Hepatocyte (in vitro differentiated cells): ENCODE measurements around the gene GPANK1. TPM values are rescaled to one million over a fixed set of nuclear protein-coding genes. Genes with fewer than 3 reads are reported as not detected.

Source experiments
- DNase-seq: peaks from one replicate; pipeline ENCODE4 v3.0.0-alpha.2; 2016; ENCODE audit warnings: low spot score
- H2AFZ ChIP-seq: fragments of 200-600 bp; sonication (generic); 2 replicates; pipeline ENCODE4 v1.6.0; 2016; ENCODE audit warnings: antibody characterized with exemption, mild to moderate bottlenecking
- H3K27ac ChIP-seq: fragments of 200-600 bp; sonication (generic); 2 replicates; pipeline ENCODE4 v1.5.1; 2016; ENCODE audit warnings: mild to moderate bottlenecking
- H3K27me3 ChIP-seq: fragments of 200-600 bp; sonication (generic); 2 replicates; pipeline ENCODE4 v1.6.1; 2016
- H3K36me3 ChIP-seq: fragments of 200-600 bp; sonication (generic); replicated peaks from 2 replicates; pipeline ENCODE4 v1.5.1; 2016; ENCODE audit warnings: low read depth; ENCODE audit not compliant: insufficient read depth
- H3K4me1 ChIP-seq: fragments of 200-600 bp; sonication (generic); 2 replicates; pipeline ENCODE4 v1.5.1; 2016; ENCODE audit warnings: mild to moderate bottlenecking, moderate library complexity; ENCODE audit not compliant: insufficient read depth
- H3K4me2 ChIP-seq: fragments of 200-600 bp; sonication (generic); 2 replicates; pipeline ENCODE4 v1.6.0; 2016
- H3K4me3 ChIP-seq: fragments of 200-600 bp; sonication (generic); 2 replicates; pipeline ENCODE4 v1.5.1; 2016; ENCODE audit warnings: mild to moderate bottlenecking
- H3K79me2 ChIP-seq: fragments of 200-600 bp; sonication (generic); 2 replicates; pipeline ENCODE4 v1.6.0; 2017; ENCODE audit warnings: mild to moderate bottlenecking
- H3K9me2 ChIP-seq: fragments of 200-600 bp; sonication (generic); replicated peaks from 2 replicates; pipeline ENCODE4 v1.6.0; 2017; ENCODE audit warnings: mild to moderate bottlenecking; ENCODE audit not compliant: insufficient read depth
- H3K9me3 ChIP-seq: fragments of 200-600 bp; sonication (generic); 2 replicates; pipeline ENCODE4 v1.5.1; 2016; ENCODE audit warnings: low read depth, mild to moderate bottlenecking
- H4K20me1 ChIP-seq: fragments of 200-600 bp; sonication (generic); 2 replicates; pipeline ENCODE4 v1.6.0; 2016; ENCODE audit warnings: mild to moderate bottlenecking; ENCODE audit not compliant: insufficient read depth, poor library complexity, severe bottlenecking
- EZH2 ChIP-seq: fragments of 200-600 bp; sonication (generic); IDR thresholded peaks from 2 replicates; pipeline ENCODE4 v1.6.1; 2016; ENCODE audit warnings: antibody characterized with exemption, mild to moderate bottlenecking, borderline replicate concordance
- EZH2phosphoT487 ChIP-seq: fragments of 200-600 bp; sonication (generic); IDR thresholded peaks from one replicate; pipeline ENCODE4 v1.6.1; 2018; ENCODE audit warnings: antibody characterized with exemption, mild to moderate bottlenecking, low read depth, moderate library complexity; ENCODE audit not compliant: unreplicated experiment, severe bottlenecking
- WGBS: methylation state at CpG from one replicate; pipeline ENCODE4 v1.1.6; 2016; ENCODE audit warnings: low lambda C conversion rate; ENCODE audit errors: missing lambda C conversion rate; 5-methylcytosine and 5-hydroxymethylcytosine counted together
- polyA plus RNA-seq: library from polyadenylated mRNA; unstranded; fragments of >200 nt; fragmentation: Nextera tagmentation; extraction: Ambion mirVana; gene quantifications from 2 replicates; pipeline ENCODE4 v1.2.1, GENCODE V29; 2016
- total RNA-seq: library from RNA; depleted of rRNA; stranded (reverse); fragments of >200 nt; gene quantifications from 2 replicates; pipeline ENCODE4 v1.2.3, GENCODE V29; 2014
- TF ChIP-seq, protein P1 (sequence below): fragments of 200-600 bp; sonication (generic); IDR thresholded peaks from 2 replicates; pipeline ENCODE4 v1.5.1; 2016; ENCODE audit warnings: antibody characterized with exemption, mild to moderate bottlenecking; ENCODE audit not compliant: poor library complexity

The GPANK1 gene
- total and polyA plus RNA-seq, 2 experiments from 2014 or later: 18.1 to 23.8 TPM

DNA sequence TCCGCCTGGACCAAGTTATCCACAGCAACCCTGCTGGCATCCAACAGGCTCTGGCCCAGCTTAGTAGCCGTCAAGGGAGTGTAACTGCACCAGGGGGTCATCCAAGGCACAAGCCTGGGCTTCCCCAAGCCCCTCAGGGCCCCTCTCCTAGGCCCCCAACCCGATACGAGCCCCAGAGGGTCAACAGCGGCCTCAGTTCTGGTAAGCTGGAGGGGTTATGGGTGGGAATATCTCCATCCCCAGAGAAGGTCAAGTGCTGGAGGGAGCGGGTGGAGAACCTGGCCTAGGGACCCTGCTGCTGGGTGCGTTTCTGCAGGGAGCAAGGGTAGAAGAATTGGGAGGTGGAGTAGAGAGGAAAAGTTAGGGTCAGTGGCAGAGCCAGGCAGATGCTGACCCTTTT, 31.4 kb downstream of the GPANK1 start:
- Histone ChIP-seq H4K20me1 (peaks cover 7% of the 10 kb centered on the region), H3K9me2 (no peaks in the 10 kb centered on the region), H3K4me3 (no peak overlapping the region), H3K36me3 (no peaks in the 10 kb centered on the region), H3K79me2 (peaks cover 6% of the 10 kb centered on the region), H3K4me1 (no peaks in the 10 kb centered on the region), H3K9me3 (no peaks in the 10 kb centered on the region), H3K4me2 (no peak overlapping the region), H2AFZ (no peak overlapping the region), H3K27ac (no peak overlapping the region), H3K27me3 (no peaks in the 10 kb centered on the region)
- TF ChIP-seq, protein P1, sequence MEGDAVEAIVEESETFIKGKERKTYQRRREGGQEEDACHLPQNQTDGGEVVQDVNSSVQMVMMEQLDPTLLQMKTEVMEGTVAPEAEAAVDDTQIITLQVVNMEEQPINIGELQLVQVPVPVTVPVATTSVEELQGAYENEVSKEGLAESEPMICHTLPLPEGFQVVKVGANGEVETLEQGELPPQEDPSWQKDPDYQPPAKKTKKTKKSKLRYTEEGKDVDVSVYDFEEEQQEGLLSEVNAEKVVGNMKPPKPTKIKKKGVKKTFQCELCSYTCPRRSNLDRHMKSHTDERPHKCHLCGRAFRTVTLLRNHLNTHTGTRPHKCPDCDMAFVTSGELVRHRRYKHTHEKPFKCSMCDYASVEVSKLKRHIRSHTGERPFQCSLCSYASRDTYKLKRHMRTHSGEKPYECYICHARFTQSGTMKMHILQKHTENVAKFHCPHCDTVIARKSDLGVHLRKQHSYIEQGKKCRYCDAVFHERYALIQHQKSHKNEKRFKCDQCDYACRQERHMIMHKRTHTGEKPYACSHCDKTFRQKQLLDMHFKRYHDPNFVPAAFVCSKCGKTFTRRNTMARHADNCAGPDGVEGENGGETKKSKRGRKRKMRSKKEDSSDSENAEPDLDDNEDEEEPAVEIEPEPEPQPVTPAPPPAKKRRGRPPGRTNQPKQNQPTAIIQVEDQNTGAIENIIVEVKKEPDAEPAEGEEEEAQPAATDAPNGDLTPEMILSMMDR: no peak
- no peak for TF ChIP-seq EZH2phosphoT487
- TF ChIP-seq EZH2: no peak
- DNase-seq: no peak
- WGBS: 91% methylated on average over 7 of the region's 7 CpGs

GRCh38 chr6:31632279-31632946, 32.4 kb downstream of the GPANK1 start:
- Histone ChIP-seq H3K9me3 (no peaks in the 10 kb centered on the region), H3K36me3 (no peaks in the 10 kb centered on the region), H3K9me2 (no peaks in the 10 kb centered on the region), H3K27me3 (no peaks in the 10 kb centered on the region), H3K4me1 (no peaks in the 10 kb centered on the region), H4K20me1 (peaks cover 9% of the 10 kb centered on the region), H3K27ac (no peak overlapping the region), H2AFZ (no peak overlapping the region), H3K4me2 (no peak overlapping the region), H3K79me2 (peaks cover 6% of the 10 kb centered on the region), H3K4me3 (no peak overlapping the region)
- no peak for TF ChIP-seq EZH2phosphoT487
- DNase-seq: no peak
- 97% methylated on average over 26 of the region's 26 CpGs for WGBS

DNA sequence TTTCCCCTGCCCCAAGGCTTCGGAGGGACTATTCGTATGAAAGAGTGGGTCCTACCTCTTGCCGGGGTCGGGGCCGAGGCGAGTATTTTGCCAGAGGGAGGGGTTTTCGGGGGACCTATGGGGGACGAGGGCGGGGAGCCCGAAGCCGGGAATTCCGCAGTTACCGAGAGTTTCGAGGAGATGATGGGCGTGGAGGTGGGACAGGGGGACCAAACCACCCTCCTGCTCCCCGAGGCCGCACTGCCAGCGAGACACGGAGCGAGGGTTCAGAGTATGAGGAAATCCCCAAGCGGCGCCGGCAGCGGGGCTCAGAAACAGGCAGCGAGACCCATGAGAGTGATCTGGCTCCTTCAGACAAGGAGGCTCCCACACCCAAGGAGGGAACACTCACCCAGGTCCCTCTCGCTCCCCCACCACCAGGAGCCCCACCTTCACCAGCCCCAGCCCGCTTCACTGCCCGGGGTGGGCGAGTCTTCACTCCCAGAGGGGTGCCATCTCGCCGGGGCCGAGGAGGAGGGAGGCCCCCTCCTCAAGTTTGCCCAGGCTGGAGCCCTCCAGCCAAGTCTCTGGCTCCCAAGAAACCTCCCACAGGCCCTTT, 33.0 kb downstream of the GPANK1 start:
- H2AFZ ChIP-seq: no peak overlapping the region
- H3K27ac ChIP-seq: no peak overlapping the region
- peaks cover 7% of the 10 kb centered on the region for H3K79me2 ChIP-seq
- H3K9me3 ChIP-seq: no peaks in the 10 kb centered on the region
- H3K4me3 ChIP-seq: no peak overlapping the region
- no peak overlapping the region for H3K4me2 ChIP-seq
- peaks cover 9% of the 10 kb centered on the region for H4K20me1 ChIP-seq
- no peak for TF ChIP-seq EZH2
- TF ChIP-seq EZH2phosphoT487: no peak
- TF ChIP-seq, protein P1: no peak
- H3K36me3 ChIP-seq: no peaks in the 10 kb centered on the region
- H3K27me3 ChIP-seq: no peaks in the 10 kb centered on the region
- whole genome bisulfite sequencing: 98% methylated on average over 15 of the region's 32 CpGs
- DNase-seq: no peak
- H3K4me1 ChIP-seq: no peaks in the 10 kb centered on the region
- no peaks in the 10 kb centered on the region for H3K9me2 ChIP-seq

- peaks cover 9% of the 10 kb centered on the region for H4K20me1 ChIP-seq
- no peak for TF ChIP-seq EZH2phosphoT487
- no peak for TF ChIP-seq EZH2
- TF ChIP-seq, protein P1: no peak
- no peaks in the 10 kb centered on the region for H3K9me3 ChIP-seq
- no peak overlapping the region for H3K27ac ChIP-seq
- H3K36me3 ChIP-seq: no peaks in the 10 kb centered on the region
- WGBS: 92% methylated on average over 12 of the region's 16 CpGs
- H3K27me3 ChIP-seq: no peaks in the 10 kb centered on the region
- H3K4me3 ChIP-seq: no peak overlapping the region
- DNase-seq: no peak
- no peaks in the 10 kb centered on the region for H3K9me2 ChIP-seq
- no peak overlapping the region for H3K4me2 ChIP-seq
- peaks cover 13% of the 10 kb centered on the region for H3K79me2 ChIP-seq
- H3K4me1 ChIP-seq: no peaks in the 10 kb centered on the region
- no peak overlapping the region for H2AFZ ChIP-seq
Measured at GRCh38 chr6:31631209-31631608, 33.6 kb downstream of the GPANK1 start.
